ENCODE results near the gene MUC12. TPM values are rescaled to one million over a fixed set of nuclear protein-coding genes. Genes with fewer than 3 reads are reported as not detected.

MUC12 gene
- total and polyA plus RNA-seq, 3 donors from 2014 or later: 3.5 to 6.2 (median 5.3) TPM

DNA sequence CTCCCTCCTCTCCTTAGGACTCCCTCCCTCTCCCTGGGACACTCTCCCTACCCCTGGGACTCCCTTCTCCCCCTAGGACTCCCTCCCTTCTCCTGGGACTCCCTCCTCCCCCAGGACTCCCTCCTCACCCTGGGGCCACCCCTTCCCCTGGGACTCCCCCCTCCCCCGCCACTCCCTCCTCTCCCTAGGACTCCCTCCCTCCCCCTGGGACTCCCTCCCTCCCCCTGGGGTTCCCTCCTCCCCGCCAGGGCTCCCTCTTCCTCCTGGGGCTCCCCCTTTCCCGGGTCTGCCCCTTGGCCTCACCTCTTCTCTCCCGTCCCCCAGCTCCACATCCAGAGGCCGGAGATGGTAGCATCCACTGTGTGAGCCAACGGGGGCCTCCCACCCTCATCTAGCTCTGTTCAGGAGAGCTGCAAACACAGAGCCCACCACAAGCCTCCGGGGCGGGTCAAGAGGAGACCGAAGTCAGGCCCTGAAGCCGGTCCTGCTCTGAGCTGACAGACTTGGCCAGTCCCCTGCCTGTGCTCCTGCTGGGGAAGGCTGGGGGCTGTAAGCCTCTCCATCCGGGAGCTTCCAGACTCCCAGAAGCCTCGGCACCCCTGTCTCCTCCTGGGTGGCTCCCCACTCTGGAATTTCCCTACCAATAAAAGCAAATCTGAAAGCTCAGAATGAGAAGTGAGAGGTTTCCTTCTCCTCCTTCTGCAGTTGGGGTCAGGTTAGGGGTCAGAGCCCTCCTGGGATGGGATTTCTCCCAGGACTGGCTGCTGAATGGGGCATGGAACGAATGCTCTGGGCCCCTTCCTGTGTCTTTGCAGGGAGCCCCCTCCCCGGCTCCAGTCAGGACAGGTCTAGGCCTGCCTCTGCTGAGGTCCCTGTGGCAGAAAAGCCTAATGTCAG lies 49.2 kb downstream of the MUC12 start:
- WGBS, 2 donors: 53 to 69% methylated on average over 8 to 14 of the region's 14 CpGs

DNA sequence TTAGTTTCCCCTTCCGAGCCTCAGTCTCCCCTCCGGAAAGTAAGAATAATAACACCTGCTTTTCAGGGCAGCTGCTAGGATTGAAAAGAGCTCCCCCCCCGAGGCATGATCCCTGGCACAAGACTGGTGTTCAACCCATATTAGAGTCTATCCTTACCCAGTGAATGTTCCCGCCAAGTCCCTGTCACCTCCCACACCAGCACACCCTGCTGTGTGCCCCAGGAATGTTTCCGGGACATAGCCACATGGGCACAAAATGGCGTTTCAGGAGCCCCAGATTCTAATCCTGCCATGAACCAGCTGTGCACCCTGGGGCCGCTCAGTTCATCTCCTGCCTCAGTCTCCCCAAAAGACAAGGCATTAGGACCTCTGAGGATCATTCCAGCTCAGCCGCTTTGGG lies 51.1 kb downstream of the MUC12 start:
- Histone ChIP-seq H3K27me3 (no peaks in the 10 kb centered on the region), H3K27ac (no peak overlapping the region), H3K36me3 (ENCODE audit: low read depth, missing control alignments) (no peaks in the 10 kb centered on the region), H3K9me3 (no peaks in the 10 kb centered on the region), H3K4me3 (no peak overlapping the region), H3K4me1 (peaks cover 10% of the 10 kb centered on the region)
- 92 to 100% methylated on average over 3 to 8 of the region's 8 CpGs for WGBS, 2 donors
- TF ChIP-seq, protein P1, sequence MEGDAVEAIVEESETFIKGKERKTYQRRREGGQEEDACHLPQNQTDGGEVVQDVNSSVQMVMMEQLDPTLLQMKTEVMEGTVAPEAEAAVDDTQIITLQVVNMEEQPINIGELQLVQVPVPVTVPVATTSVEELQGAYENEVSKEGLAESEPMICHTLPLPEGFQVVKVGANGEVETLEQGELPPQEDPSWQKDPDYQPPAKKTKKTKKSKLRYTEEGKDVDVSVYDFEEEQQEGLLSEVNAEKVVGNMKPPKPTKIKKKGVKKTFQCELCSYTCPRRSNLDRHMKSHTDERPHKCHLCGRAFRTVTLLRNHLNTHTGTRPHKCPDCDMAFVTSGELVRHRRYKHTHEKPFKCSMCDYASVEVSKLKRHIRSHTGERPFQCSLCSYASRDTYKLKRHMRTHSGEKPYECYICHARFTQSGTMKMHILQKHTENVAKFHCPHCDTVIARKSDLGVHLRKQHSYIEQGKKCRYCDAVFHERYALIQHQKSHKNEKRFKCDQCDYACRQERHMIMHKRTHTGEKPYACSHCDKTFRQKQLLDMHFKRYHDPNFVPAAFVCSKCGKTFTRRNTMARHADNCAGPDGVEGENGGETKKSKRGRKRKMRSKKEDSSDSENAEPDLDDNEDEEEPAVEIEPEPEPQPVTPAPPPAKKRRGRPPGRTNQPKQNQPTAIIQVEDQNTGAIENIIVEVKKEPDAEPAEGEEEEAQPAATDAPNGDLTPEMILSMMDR (IDR thresholded peaks at IDR 0.05): no peak
- no peak for TF ChIP-seq POLR2A (IDR thresholded peaks at IDR 0.05)
- no peak for DNase-seq
- intact Hi-C loops (cut with DNase I; ENCODE audit: low total_unique reads): no loop called here

More for the DNA sequence above, 49.2 kb downstream of the MUC12 start:
- H3K4me3 ChIP-seq: no peak overlapping the region
- no peak for DNase-seq
- H3K4me1 ChIP-seq: peaks cover 10% of the 10 kb centered on the region
- intact Hi-C loops (cut with DNase I; ENCODE audit: low total_unique reads): no loop called here
- H3K27ac ChIP-seq: no peak overlapping the region
- H3K27me3 ChIP-seq: no peaks in the 10 kb centered on the region
- TF ChIP-seq, protein P1 (IDR thresholded peaks at IDR 0.05): no peak
- TF ChIP-seq POLR2A (IDR thresholded peaks at IDR 0.05): no peak
- H3K9me3 ChIP-seq: no peaks in the 10 kb centered on the region
- H3K36me3 ChIP-seq (ENCODE audit: low read depth, missing control alignments): no peaks in the 10 kb centered on the region

DNA sequence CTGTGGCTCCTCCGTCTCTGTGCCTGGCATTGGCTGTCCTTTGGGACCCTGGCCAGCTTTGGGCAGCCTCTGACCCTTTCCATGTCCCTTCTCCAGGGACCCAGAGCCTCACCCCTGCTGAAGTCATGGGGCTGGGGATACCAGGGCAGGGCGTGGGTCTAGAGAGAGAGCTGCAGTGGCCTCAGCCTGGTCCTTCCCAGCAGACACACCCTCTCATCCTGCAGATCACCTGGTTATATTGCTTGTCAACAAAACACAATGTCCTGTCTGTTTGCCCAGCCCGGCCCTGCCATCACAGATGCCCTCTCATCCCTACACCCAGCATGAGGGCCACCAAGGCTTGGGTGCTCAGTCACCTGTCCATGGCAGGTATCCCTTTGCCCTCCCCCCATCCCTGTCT lies 52.3 kb downstream of the MUC12 start:
- no peaks in the 10 kb centered on the region for H3K36me3 ChIP-seq (ENCODE audit: low read depth, missing control alignments)
- intact Hi-C loops (cut with DNase I; ENCODE audit: low total_unique reads): no loop called here
- WGBS, 2 donors: 84 to 88% methylated on average over 2 to 3 of the region's 3 CpGs
- no peaks in the 10 kb centered on the region for H3K9me3 ChIP-seq
- TF ChIP-seq, protein P1 (IDR thresholded peaks at IDR 0.05): no peak
- no peak for TF ChIP-seq POLR2A (IDR thresholded peaks at IDR 0.05)
- DNase-seq: no peak
- peaks cover 8% of the 10 kb centered on the region for H3K4me1 ChIP-seq
- H3K27ac ChIP-seq: no peak overlapping the region
- no peaks in the 10 kb centered on the region for H3K27me3 ChIP-seq
- no peak overlapping the region for H3K4me3 ChIP-seq

DNA sequence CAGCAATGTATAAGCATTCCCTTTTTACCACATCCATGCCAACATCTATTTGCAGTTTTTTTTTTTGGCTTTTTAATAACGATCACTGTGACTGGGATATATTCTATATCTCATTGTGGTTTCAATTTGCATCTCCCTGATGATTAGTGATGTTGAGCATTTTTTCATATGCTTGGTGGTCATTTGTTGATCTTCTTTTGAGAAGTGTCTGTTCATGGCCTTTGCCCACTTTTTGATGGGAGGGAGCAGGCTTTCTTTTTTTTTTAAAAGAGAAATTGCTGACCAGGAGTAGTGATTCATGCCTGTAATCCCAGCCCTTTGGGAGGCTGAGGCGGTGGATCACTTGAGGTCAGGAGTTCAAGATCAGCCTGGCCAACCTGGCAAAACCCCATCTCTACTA lies 54.5 kb downstream of the MUC12 start:
- Histone ChIP-seq H3K27ac (no peak overlapping the region), H3K9me3 (no peaks in the 10 kb centered on the region), H3K4me3 (no peak overlapping the region), H3K36me3 (ENCODE audit: low read depth, missing control alignments) (no peaks in the 10 kb centered on the region), H3K27me3 (no peaks in the 10 kb centered on the region), H3K4me1 (no peaks in the 10 kb centered on the region)
- intact Hi-C loops (cut with DNase I; ENCODE audit: low total_unique reads): no loop called here
- TF ChIP-seq POLR2A (IDR thresholded peaks at IDR 0.05): no peak
- TF ChIP-seq, protein P1 (IDR thresholded peaks at IDR 0.05): no peak
- WGBS, 2 donors: 71 to 76% methylated on average over 2 of the region's 2 CpGs
- no peak for DNase-seq

DNA sequence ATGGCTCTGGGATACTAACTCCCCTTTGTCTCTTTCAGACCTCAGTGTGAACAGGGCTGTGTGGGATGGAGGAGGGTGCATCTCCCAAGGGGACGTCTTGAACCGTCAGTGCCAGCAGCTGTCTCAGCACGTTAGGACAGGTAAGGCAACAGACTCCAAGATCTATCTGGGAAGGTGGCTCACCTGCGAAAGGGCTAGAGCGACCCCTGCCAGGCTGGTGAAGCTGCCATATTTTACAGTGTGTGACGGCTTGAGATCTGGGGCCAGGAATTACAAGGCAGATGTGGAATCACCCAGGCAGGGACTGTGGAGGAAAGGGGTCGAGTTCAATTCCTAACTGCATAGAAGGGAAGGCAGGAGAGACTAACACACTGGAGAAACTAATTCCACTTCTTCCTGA lies 61.7 kb downstream of the MUC12 start:
- WGBS, 2 donors: 38% methylated on average over 7 of the region's 7 CpGs
- TF ChIP-seq, protein P1 (IDR thresholded peaks at IDR 0.05): no peak
- TF ChIP-seq POLR2A (IDR thresholded peaks at IDR 0.05): no peak
- H3K27ac ChIP-seq: no peak overlapping the region
- H3K27me3 ChIP-seq: no peaks in the 10 kb centered on the region
- H3K36me3 ChIP-seq (ENCODE audit: low read depth, missing control alignments): no peaks in the 10 kb centered on the region
- no peaks in the 10 kb centered on the region for H3K4me1 ChIP-seq
- intact Hi-C loops (cut with DNase I; ENCODE audit: low total_unique reads): no loop called here
- DNase-seq: no peak
- H3K9me3 ChIP-seq: no peaks in the 10 kb centered on the region
- H3K4me3 ChIP-seq: no peak overlapping the region
